ENCODE data around the gene JAKMIP2. TPM values are rescaled to one million over a fixed set of nuclear protein-coding genes. Genes with fewer than 3 reads are reported as not detected.

The JAKMIP2 gene
- total RNA-seq, 3 donors from 2014 or later (not counting 1 experiment from before 2014, with no cell fraction given), result 12.2 to 16.1 (median 14.9) TPM

- no peaks in the 10 kb centered on the region for H3K4me1 ChIP-seq (ENCODE audit: control insufficient read depth, insufficient read depth, low read length)
- Mint-ChIP-seq H3K27me3 (ENCODE audit: low read depth in 2 of 2) (peaks cover under 1 to 10% of the 10 kb centered on the region in 2 donors), H3K9me3 (no peaks in the 10 kb centered on the region), H3K4me1 (no peaks in the 10 kb centered on the region), H3K36me3 (no peaks in the 10 kb centered on the region), H3K27ac (no peak overlapping the region), H3K4me3 (no peak overlapping the region)
- H3K36me3 ChIP-seq (ENCODE audit: control insufficient read depth, insufficient read depth, low read length), result no peaks in the 10 kb centered on the region
- no peak overlapping the region for H3K4me3 ChIP-seq (ENCODE audit: low read length)
- ATAC-seq (no peak), DNase-seq (no peak)
- WGBS (ENCODE audit: insufficient coverage), result 88% methylated on average over 1 of the region's 1 CpG
- no peaks in the 10 kb centered on the region for H3K9me3 ChIP-seq (ENCODE audit: control insufficient read depth, insufficient read depth, low read length)
- no peak overlapping the region for H3K27ac ChIP-seq (ENCODE audit: low read length)
- no peak for TF ChIP-seq CTCF (IDR thresholded peaks at IDR 0.05)
- H3K27me3 ChIP-seq (ENCODE audit: control insufficient read depth, insufficient read depth, low read length), result no peaks in the 10 kb centered on the region
- intact Hi-C loops (cut with micrococcal nuclease), result no loop called here
Observed at GRCh38 chr5:147573211-147573610, 209.3 kb downstream of the JAKMIP2 start.

- ATAC-seq (no peak), DNase-seq (no peak)
- Histone ChIP-seq H3K36me3 (ENCODE audit: control insufficient read depth, insufficient read depth, low read length) (no peaks in the 10 kb centered on the region), H3K4me3 (ENCODE audit: low read length) (no peak overlapping the region), H3K27ac (ENCODE audit: low read length) (no peak overlapping the region), H3K27me3 (ENCODE audit: control insufficient read depth, insufficient read depth, low read length) (no peaks in the 10 kb centered on the region), H3K9me3 (ENCODE audit: control insufficient read depth, insufficient read depth, low read length) (no peaks in the 10 kb centered on the region), H3K4me1 (ENCODE audit: control insufficient read depth, insufficient read depth, low read length) (no peaks in the 10 kb centered on the region)
- intact Hi-C loops (cut with micrococcal nuclease), result no loop called here
- H3K27me3 Mint-ChIP-seq (ENCODE audit: low read depth in 2 of 2), result peaks cover 2 to 20% of the 10 kb centered on the region in 2 donors
- H3K36me3 Mint-ChIP-seq, result no peaks in the 10 kb centered on the region
- 78% methylated on average over 8 of the region's 9 CpGs for WGBS (ENCODE audit: insufficient coverage)
- TF ChIP-seq CTCF (IDR thresholded peaks at IDR 0.05), result no peak
- H3K27ac Mint-ChIP-seq, result no peak overlapping the region
- no peaks in the 10 kb centered on the region for H3K4me1 Mint-ChIP-seq
- no peaks in the 10 kb centered on the region for H3K9me3 Mint-ChIP-seq
- no peak overlapping the region for H3K4me3 Mint-ChIP-seq
Observed at GRCh38 chr5:147568710-147569406, 213.7 kb downstream of the JAKMIP2 start.

- no peak for DNase-seq
- Histone ChIP-seq H3K36me3 (ENCODE audit: control insufficient read depth, insufficient read depth, low read length) (no peaks in the 10 kb centered on the region), H3K9me3 (ENCODE audit: control insufficient read depth, insufficient read depth, low read length) (no peaks in the 10 kb centered on the region), H3K27me3 (ENCODE audit: control insufficient read depth, insufficient read depth, low read length) (no peaks in the 10 kb centered on the region), H3K27ac (ENCODE audit: low read length) (no peak overlapping the region), H3K4me3 (ENCODE audit: low read length) (no peak overlapping the region), H3K4me1 (ENCODE audit: control insufficient read depth, insufficient read depth, low read length) (no peaks in the 10 kb centered on the region)
- no peak for ATAC-seq
- H3K27me3 Mint-ChIP-seq (ENCODE audit: low read depth in 2 of 2), result peaks cover 2 to 20% of the 10 kb centered on the region in 2 donors
- intact Hi-C loops (cut with micrococcal nuclease), result no loop called here
- H3K36me3 Mint-ChIP-seq, result no peaks in the 10 kb centered on the region
- no peaks in the 10 kb centered on the region for H3K9me3 Mint-ChIP-seq
- WGBS (ENCODE audit: insufficient coverage), result 91% methylated on average over 9 of the region's 9 CpGs
- no peaks in the 10 kb centered on the region for H3K4me1 Mint-ChIP-seq
- no peak overlapping the region for H3K27ac Mint-ChIP-seq
- no peak overlapping the region for H3K4me3 Mint-ChIP-seq
- TF ChIP-seq CTCF (IDR thresholded peaks at IDR 0.05), result no peak
Observed at GRCh38 chr5:147567917-147568598, 214.5 kb downstream of the JAKMIP2 start.
